GM19324 (cell line): Measurements from ENCODE around the gene CNIH2.

ENCODE experiments used
- ATAC-seq: cut with Tn5 transposase; IDR thresholded peaks from one replicate; pipeline ENCODE4 v1.9.1; 2021; ENCODE audit warnings: mild to moderate bottlenecking, moderate library complexity; ENCODE audit not compliant: unreplicated experiment, low FRiP score

Gene CNIH2

DNA sequence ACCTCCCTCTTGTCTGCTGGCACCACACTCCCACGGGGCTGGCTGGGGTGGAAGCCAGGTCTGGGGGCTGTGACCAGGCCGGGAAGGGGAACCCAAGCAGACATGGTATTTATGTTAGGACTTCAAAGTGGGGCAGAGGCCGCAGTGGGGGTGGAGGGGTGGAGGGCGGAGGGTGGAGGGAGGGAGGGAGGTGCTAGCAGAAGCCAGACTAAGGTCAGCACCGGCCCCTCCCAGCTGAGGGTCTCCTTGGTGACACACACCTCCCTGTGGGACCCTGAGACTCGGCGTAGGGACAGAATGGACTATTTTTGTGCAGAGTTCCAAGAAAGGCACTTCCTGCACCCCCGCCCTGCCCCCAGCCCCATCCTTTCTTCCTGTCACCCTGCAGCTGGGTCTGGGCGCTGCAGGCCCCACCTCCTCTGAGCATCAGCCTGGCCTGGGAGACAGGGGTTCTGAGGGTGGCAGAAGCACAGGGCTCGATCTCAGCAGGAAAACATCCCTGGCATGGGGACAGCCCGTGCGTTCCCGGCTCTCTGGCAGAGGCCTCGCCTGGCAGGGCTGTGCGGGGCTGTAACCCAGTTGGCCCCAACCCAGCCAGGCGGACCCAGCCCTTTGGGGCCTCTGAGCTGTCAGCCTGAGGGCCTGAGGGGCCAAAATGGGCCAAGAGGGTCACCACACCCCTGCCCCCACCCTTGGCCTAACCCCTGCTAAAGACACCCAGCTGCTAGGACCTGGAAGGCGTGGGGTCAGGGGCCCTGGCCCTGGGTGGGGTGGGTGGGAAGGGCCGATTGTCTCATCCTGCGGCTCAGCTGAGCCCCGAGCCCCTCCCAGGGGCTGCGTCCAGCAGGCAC lies 48.5 kb downstream of the CNIH2 start:
- no peak for ATAC-seq

DNA sequence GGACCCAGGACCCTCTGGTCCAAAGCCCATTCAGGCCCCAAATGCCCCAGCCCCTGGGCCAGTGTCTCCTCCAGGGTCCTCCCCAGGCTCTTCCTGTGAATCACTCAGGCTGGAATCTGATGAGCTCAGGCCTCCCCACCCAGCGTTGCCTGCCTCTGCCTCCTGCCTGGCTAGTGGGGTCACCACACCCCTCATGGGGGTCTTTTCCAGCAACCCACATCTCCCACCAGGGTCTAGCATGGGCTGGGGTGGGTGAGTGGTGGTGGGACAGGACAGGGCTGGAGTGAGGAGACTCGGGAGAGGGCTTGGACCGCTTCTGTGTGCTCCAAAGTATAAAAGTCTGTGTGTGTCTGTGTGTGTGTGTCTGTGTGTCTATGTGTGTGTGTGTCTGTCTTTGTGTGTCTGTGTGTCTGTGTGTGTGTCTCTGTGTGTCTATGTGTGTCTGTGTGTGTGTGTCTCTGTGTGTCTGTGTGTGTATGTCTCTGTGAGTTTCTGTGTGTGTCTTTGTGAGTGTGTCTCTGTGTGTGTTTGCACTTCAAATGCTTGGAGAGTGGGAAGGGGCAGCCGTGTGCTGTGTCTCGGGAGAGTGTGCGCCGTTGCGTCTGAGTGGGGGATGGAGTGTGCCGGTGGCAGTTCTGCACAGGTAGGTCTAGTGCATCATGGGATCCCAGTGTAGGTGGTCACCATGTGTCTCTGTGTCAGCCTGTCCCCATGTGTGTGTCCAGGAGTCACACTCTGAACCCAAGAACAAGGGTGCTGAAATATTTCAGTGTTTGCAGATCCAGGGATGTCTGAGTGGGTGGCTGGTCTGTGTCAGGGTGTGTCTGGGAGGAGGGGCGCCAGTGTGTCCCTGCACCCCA lies 49.4 kb downstream of the CNIH2 start:
- no peak for ATAC-seq

DNA sequence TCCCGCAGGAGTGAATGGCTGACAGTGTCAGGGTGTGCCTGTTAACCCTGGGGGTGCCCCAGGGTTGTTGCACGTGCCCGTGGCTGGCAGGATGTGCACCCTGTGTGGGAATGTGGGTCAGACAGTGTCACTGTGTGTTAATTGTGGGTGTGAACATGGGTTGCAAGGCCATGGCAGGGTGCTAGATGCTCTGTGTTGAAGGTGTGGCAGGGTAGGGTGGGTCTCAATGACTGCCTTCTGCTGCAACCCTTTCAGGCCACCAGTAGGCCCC lies 50.0 kb downstream of the CNIH2 start:
- no peak for ATAC-seq

DNA sequence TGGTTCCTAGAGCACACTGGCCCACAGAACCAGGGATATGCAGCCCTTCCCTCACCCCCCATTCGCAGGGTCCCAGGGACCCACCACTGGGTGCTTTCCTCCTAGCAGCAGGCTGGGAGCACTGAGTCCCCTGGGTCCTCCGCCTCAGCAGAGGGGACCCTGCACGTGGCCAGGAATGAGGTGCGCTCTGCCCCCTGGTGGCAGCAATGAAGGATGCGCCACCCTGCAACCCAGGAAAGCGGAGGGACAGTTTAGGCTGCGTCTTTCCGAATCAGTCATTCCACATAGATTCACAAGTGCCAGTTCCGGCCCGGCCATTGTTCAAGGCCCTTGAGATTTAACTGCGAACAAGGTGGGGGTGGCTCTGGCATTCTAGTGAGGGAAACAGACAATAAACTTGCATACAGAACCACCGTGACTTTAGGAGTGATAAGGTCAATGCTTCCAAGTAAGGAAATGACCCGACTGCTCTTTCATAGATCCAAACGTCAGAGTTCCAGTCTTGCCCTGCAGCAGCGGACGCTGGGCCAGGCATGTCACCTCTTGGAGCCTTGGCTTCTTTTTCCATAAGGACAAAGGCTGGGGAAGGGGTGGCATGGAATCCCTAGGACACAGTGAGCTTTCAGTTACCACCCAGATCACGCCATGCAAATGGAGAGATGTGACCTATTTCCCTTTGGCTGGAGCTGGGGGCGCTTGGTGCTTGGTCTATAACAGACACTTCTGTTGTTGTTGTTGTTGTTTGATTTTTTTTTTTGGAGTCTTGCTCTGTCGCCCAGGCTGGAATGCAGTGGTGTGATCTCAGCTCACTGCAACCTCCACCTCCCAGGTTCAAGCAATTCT lies 50.5 kb downstream of the CNIH2 start:
- ATAC-seq, result no peak

DNA sequence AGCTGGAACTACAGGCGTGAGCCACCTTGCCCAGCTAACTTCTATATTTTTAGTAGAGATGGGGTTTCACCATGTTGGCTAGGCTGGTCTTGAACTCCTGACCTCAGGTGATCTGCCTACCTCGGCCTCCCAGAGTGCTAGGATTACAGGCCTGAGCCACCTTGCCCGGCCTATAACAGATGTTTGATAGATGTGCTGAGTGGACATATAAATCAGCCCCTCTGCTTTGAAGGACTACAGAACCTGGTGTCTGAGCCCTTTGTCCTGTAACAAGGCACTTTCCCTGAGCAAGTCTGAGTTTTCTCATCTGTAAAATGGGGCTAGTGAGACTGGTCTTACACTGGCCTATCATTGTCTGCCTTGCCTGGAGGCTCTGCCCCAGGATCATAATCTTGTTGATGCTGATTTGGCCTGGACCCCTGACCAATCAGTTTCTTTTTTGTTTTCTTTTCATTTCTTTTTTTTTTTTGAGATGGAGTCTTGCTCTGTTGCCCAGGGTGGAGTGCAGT lies 51.2 kb downstream of the CNIH2 start:
- no peak for ATAC-seq

DNA sequence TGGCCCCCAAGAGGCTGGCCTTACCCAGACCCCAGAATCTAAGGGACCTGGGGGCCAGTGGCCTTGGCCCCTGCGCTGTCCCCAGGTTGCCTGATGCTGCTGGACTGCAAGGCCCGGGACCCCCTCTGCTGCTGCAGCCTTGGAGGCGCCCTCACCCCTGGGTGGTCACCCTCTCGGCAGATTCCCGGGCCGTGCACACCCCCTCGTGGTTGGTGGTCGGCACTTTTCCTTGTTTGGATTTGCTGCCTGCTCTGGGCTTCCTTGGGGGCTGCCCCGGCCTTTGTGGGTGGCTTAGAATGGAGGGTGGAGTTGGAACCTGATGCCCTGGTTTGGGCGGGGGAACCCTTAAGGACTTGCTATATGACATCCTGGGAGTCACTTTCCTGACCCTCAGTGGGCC lies 53.0 kb downstream of the CNIH2 start:
- no peak for ATAC-seq

DNA sequence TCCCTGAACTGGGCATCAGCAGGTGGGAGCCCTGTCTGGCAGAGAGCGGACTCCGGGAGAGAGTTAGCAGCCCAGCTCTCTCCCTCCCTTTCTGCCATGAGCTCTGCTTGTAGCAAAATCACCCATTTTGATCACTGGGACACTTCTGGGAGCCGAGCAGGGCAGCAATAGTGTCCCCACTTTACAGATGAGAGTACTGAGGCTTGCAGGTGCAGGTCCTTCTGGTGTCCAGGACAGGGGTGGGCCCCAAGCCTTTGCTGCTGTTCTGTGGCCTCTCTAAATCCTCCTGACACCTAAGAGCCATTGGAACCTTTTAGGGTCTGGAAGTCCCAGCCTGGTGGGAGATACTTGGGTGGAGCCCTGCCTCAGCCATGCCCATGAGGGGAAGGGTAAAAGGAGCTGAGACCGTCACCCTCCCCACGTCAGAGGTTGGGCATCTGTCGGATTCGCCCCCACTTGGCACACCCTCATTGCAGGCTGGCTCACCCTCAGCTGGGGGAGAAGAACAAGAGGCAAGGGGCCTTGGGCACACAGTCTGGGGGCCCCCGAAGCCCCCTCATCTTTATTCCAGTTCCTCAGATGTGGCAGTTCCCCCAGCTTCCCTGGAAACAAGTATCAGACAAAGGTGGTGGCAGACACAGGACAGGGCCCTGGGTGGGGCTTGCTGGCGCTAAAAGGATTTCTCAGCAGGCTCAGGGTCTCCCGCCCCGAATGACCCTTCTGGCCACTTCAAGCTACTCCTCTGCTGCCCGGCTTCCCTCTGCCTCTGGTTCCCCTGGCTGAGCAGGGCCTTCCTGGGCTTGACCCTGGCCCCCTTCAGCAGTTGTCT lies 53.8 kb downstream of the CNIH2 start:
- no peak for ATAC-seq

DNA sequence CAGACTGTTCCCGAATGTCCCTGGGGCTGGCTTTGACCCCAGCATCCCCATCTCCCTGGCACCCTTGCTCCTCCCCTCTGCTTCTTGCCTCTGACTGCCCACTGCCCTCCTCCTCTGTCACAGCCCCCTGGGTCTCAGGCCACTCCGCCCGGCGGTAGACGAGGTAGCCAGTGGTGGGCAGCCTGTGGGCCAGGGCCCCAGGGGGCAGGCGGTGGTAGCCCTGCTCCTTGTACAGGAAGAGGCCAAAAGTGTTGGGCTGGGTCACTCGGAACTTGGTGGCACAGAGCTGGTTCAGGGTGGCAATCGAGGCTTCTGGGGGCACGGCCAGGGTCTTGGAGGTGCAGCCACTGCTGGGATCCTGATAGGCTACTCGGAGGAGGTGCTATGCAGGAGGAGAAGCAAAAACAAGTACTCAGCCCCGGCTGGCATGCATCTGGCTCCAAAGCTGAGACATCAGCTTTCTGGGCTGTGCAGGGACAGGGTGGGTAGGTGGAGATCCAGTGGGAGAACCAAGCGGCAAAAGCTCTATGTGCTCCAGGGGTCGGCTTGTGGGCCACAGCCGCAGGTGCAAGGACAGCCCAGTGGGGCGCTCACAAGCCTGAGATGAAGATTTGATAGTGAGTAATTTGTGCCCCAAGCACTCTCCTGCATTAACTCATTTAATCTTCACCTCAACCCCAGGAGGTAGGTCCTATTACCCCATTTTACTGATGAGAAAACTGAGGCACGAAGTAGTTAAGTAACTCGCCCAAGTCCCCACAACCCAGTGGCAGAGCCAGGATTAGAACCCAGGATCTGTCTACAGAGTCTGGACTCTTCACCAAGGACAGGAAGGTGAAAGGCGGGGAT lies 54.6 kb downstream of the CNIH2 start:
- ATAC-seq, result no peak

DNA sequence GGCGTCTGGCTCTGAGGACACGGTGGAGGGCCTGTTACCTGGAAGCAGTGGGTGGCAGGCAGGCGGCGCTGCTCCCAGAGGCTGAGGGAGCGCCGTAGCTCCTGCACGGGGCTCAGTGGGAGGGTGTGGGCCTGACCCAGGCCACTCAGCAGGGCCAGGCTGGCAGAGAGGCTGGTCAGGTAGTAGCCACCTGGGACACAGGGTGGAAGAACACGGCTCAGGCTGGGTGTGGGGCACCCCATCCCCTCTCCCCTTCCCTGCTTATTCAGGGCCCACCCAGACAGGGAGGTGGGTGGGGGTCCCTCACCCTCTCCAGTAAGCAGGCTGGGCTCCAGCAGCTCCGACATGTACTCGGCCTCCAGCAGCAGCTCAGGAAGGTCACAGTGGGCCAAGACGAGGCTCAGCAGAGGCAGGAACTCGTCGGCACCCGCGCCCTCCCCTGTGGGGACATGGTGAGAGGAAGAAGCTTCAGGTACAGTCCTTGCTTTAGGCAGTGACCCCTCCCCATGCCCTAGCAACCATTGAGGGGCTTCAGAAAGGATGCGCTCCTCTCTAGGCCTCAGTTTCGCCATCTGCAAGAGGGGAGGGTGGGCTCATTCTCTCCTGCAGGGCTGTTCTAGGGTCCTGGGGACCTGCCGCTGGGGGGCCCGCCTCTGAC lies 55.4 kb downstream of the CNIH2 start:
- no peak for ATAC-seq
